Skeletal muscle satellite cell (primary cell): Measurements from ENCODE around the gene OR6V1.
"Not testable (repeated sequence)": the region's sequence is repeated elsewhere in the genome, so short reads cannot be mapped to it uniquely, and the experiment has no call there.

Experiments used
- H3K27me3 ChIP-seq: 2 replicates; pipeline ENCODE4 v1.7.0; 2013; ENCODE audit warnings: low read length; ENCODE audit not compliant: control insufficient read depth, insufficient read depth
- H3K36me3 ChIP-seq: 2 replicates; pipeline ENCODE4 v1.7.0; 2013; ENCODE audit warnings: mild to moderate bottlenecking, control low read depth, low read length; ENCODE audit not compliant: insufficient read depth
- H3K4me1 ChIP-seq: 2 replicates; pipeline ENCODE4 v1.7.0; 2013; ENCODE audit warnings: low read length; ENCODE audit not compliant: control insufficient read depth, insufficient read depth
- H3K4me2 ChIP-seq: 2 replicates; pipeline ENCODE4 v1.7.0; 2013; ENCODE audit warnings: mild to moderate bottlenecking, low read length
- H3K4me3 ChIP-seq: 2 replicates; pipeline ENCODE4 v1.7.0; 2013; ENCODE audit warnings: low read length
- H3K9ac ChIP-seq: 2 replicates; pipeline ENCODE4 v1.7.0; 2013; ENCODE audit warnings: mild to moderate bottlenecking, low read depth, low read length, moderate library complexity
- H3K9me3 ChIP-seq: replicated peaks from 2 replicates; pipeline ENCODE4 v1.7.0; 2013; ENCODE audit warnings: mild to moderate bottlenecking, control low read depth, low read length

Gene OR6V1

DNA sequence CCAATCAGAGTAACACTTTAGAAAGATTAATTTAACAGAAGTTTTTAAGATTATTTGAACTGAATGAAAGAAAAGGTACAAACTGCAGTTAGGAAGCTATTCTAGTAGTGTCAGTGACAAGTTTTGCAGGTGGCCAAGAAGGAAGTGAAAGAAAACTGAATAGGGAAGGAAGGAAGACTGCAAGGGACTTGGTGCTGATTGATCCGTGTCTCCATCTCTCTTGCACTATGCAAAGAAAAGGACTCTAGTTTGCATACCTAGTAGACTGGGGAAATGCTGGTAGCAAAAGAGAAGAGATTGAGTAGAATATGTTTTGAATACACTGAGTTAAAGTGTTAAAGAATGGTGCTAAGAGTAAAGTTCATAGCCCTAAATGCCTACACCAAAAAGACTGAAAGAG, 33.0 kb downstream of the OR6V1 start:
- H3K9ac ChIP-seq, result no peak overlapping the region
- no peak overlapping the region for H3K4me3 ChIP-seq
- no peaks in the 10 kb centered on the region for H3K36me3 ChIP-seq
- H3K9me3 ChIP-seq, result no peaks in the 10 kb centered on the region
- no peak overlapping the region for H3K4me2 ChIP-seq
- H3K4me1 ChIP-seq, result no peaks in the 10 kb centered on the region
- H3K27me3 ChIP-seq, result no peaks in the 10 kb centered on the region

DNA sequence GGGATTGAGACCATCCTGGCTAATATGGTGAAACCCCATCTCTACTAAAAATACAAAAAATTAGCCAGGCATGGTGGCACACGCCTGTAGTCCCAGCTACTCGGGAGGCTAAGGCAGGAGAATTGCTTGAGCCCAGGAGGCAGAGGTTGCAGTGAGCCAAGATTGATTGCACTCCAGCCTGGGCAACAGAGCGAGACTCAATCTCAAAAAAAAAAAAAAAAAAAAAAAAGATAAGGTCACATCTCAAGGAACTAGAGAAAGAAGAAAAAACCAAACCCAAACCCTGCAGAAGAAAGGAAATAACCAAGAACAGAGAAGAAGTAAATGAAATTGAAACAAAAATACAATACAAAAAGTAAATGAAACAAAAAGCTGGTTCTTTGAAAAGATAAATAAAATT, 33.5 kb downstream of the OR6V1 start:
- H3K4me2 ChIP-seq, H3K9me3 ChIP-seq, H3K9ac ChIP-seq, H3K4me3 ChIP-seq, H3K36me3 ChIP-seq, H3K27me3 ChIP-seq, H3K4me1 ChIP-seq: not testable (repeated sequence)

DNA sequence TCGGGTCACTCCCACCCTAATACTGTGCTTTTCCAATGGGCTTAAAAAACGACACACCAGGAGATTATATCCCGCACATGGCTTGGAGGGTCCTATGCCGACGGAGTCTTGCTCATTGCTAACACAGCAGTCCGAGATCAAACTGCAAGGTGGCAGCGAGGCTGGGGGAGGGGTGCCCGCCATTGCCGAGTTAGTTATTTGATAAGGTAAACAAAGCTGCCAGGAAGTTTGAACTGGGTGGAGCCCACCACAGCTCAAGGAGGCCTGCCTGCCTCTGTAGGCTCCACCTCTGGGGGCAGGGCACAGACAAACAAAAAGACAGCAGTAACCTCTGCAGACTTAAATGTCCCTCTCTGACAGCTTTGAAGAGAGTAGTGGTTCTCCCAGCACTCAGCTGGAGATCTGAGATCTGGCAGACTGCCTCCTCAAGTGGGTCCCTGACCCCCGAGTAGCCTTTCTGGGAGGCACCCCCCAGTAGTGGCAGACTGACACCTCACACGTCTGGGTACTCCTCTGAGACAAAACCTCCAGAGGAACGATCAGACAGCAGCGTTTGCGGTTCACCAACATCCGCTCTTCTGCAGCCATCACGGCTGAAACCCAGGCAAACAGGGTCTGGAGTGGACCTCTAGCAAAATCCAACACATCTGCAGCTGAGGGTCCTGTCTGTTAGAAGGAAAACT, 36.5 kb downstream of the OR6V1 start:
- not testable (repeated sequence) for H3K4me2 ChIP-seq, H3K4me3 ChIP-seq, H3K4me1 ChIP-seq

DNA sequence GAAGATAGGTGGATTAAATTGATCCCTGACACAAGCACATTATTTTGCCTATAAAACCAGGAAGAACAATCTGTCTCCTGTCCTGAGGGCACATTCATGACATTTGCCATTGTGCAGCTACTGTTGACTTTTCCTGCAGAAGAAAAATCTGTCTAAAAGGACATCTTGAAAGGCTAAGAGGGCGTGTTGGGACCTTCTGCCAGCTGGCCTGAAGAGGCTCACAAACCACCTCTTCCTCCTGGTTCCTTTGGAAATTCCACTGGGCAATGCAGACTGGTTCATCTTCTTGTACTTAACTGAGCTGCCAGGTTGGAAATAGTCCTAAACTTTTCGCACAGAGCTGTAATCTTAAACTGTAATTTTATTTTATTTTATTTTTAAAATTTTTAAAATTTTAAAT, 44.0 kb downstream of the OR6V1 start:
- no peaks in the 10 kb centered on the region for H3K9me3 ChIP-seq
- H3K4me2 ChIP-seq, result no peak overlapping the region
- no peak overlapping the region for H3K9ac ChIP-seq
- no peaks in the 10 kb centered on the region for H3K4me1 ChIP-seq
- no peaks in the 10 kb centered on the region for H3K36me3 ChIP-seq
- no peaks in the 10 kb centered on the region for H3K27me3 ChIP-seq
- no peak overlapping the region for H3K4me3 ChIP-seq

More for the DNA sequence above, 36.5 kb downstream of the OR6V1 start:
- H3K9ac ChIP-seq, H3K27me3 ChIP-seq, H3K36me3 ChIP-seq, H3K9me3 ChIP-seq: not testable (repeated sequence)

DNA sequence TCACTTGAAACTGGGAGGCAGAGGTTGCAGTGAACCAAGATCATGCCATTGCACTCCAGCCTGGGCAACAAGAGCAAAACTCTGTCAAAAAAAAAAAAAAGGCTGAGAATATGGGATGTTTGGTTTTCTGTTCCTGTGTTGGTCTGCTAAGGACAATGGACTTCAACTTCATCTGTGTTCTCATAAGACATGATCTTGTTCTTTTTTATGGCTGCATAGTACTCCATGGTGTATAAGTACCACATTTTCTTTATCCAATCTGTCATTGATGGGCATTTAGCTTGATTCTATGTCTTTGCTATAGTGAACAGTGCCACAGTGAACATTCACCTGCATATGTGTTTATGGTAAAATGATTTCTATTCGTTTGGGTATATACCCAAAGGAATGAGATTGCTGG, 47.4 kb downstream of the OR6V1 start:
- H3K4me1 ChIP-seq, H3K4me2 ChIP-seq, H3K4me3 ChIP-seq, H3K9ac ChIP-seq, H3K36me3 ChIP-seq, H3K9me3 ChIP-seq, H3K27me3 ChIP-seq: not testable (repeated sequence)
